ENCODE data around the gene KPNA1. TPM values are rescaled to one million over a fixed set of nuclear protein-coding genes. Genes with fewer than 3 reads are reported as not detected.

Gene KPNA1
- total and polyA plus RNA-seq, 11 donors = 13.5 to 127 (median 72.1) TPM

DNA sequence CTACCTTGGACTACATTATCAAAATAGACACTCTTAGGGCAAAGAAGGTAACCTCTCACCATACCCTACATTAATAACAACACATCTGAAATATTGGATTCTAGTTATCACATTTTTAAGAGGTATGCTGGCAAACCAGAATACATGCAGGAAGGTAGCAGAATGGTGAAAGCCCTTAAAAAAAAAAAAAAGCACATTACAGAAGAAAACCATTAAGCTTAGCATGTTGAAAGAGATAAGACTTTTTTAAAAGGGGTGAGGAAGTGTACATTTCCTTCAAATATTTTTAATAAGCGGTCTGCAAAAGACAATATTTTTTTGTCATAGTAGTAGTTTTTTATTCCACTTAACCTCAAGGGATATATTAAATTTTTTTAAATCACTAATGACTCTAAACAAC is 52.3 kb downstream of the KPNA1 start:
- Histone ChIP-seq H3K9me3 (no peaks in the 10 kb centered on the region), H3K36me3 (peaks cover 0 to 100% (median 74%) of the 10 kb centered on the region in 9 donors), H3K4me1 (no peaks in the 10 kb centered on the region), H3K27ac (no peak overlapping the region), H3K27me3 (no peaks in the 10 kb centered on the region), H3K4me3 (no peak overlapping the region)
- no peak for TF ChIP-seq POLR2A (IDR thresholded peaks at IDR 0.05)
- TF ChIP-seq, protein P1, sequence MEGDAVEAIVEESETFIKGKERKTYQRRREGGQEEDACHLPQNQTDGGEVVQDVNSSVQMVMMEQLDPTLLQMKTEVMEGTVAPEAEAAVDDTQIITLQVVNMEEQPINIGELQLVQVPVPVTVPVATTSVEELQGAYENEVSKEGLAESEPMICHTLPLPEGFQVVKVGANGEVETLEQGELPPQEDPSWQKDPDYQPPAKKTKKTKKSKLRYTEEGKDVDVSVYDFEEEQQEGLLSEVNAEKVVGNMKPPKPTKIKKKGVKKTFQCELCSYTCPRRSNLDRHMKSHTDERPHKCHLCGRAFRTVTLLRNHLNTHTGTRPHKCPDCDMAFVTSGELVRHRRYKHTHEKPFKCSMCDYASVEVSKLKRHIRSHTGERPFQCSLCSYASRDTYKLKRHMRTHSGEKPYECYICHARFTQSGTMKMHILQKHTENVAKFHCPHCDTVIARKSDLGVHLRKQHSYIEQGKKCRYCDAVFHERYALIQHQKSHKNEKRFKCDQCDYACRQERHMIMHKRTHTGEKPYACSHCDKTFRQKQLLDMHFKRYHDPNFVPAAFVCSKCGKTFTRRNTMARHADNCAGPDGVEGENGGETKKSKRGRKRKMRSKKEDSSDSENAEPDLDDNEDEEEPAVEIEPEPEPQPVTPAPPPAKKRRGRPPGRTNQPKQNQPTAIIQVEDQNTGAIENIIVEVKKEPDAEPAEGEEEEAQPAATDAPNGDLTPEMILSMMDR (IDR thresholded peaks at IDR 0.05) = no peak
- whole genome bisulfite sequencing, 4 donors = 79 to 94% (median 85%) methylated on average over 1 of the region's 1 CpG
- DNase-seq (no peak), ATAC-seq (no peak)
- intact Hi-C loops (cut with DNase I) = loop anchor here in 3 of 10 donors (5.0 to 10.0 kb wide), 3 partner anchors 92 to 220 kb away; partner anchors contain the start of gene PARP14 (in 1 of the 3)

DNA sequence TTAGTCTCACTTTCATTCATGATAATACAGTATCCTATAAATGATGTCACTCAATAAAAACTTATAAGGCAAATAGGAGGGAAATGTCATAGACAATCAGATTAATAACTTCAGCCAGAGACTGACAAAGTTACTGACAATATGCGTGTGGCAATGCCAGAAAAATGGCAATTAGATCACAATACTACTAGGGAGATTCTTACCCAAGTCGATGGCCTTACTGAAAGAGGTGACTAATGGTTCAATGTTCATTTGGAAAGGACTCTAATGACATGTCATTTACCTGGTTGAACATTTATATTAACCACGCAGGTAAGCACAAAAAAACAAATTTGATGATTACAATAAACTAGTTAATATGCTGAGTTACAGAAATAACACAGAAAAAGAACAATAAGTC is 52.9 kb downstream of the KPNA1 start:
- WGBS, 4 donors = 87 to 92% (median 87%) methylated on average over 3 of the region's 3 CpGs
- no peaks in the 10 kb centered on the region for H3K4me1 ChIP-seq
- DNase-seq (no peak), ATAC-seq (no peak)
- no peak overlapping the region for H3K4me3 ChIP-seq
- TF ChIP-seq POLR2A (IDR thresholded peaks at IDR 0.05) = no peak
- TF ChIP-seq, protein P1 (IDR thresholded peaks at IDR 0.05) = no peak
- H3K27me3 ChIP-seq = no peaks in the 10 kb centered on the region
- H3K27ac ChIP-seq = no peak overlapping the region
- intact Hi-C loops (cut with DNase I) = loop anchor here in 3 of 10 donors (5.0 to 10.0 kb wide), 3 partner anchors 93 to 220 kb away; partner anchors contain the start of gene PARP14 (in 1 of the 3)
- H3K9me3 ChIP-seq = no peaks in the 10 kb centered on the region
- peaks cover 0 to 100% (median 80%) of the 10 kb centered on the region in 9 donors for H3K36me3 ChIP-seq

DNA sequence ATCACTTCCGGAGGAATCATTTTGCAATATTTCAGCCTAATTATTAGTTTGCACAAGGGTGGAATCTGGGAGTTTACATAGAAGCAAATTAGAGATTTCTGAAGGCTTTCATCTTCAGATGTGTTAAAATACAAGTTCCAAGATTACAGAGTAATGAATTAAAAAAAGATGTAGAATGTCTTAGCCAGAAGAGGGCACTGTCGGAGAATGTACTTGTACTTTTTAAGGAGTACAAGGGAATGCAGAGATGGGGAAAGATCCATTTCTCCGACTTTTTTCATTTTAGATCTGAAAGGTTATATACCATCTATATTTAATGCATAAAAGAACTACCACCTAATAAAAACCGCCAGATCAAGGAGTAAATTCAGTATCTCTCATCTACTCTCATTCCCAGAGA is 55.7 kb downstream of the KPNA1 start:
- no peak for TF ChIP-seq POLR2A (IDR thresholded peaks at IDR 0.05)
- TF ChIP-seq, protein P1 (IDR thresholded peaks at IDR 0.05) = peak; percentile 5 to 61 (median 41)
- H3K4me1 ChIP-seq = no peaks in the 10 kb centered on the region
- DNase-seq (no peak), ATAC-seq (no peak)
- H3K36me3 ChIP-seq = peaks cover 0 to 97% (median 71%) of the 10 kb centered on the region in 9 donors
- WGBS, 4 donors = 64 to 73% (median 67%) methylated on average over 4 of the region's 4 CpGs
- no peaks in the 10 kb centered on the region for H3K27me3 ChIP-seq
- H3K27ac ChIP-seq = no peak overlapping the region
- H3K9me3 ChIP-seq = no peaks in the 10 kb centered on the region
- intact Hi-C loops (cut with DNase I) = loop anchor here in 6 of 10 donors (2.0 to 10.0 kb wide), 4 partner anchors 56 to 223 kb away; partner anchors contain the start of genes PARP14 (in 3 of the 6) and KPNA1 (in 2 of the 6)
- no peak overlapping the region for H3K4me3 ChIP-seq

DNA sequence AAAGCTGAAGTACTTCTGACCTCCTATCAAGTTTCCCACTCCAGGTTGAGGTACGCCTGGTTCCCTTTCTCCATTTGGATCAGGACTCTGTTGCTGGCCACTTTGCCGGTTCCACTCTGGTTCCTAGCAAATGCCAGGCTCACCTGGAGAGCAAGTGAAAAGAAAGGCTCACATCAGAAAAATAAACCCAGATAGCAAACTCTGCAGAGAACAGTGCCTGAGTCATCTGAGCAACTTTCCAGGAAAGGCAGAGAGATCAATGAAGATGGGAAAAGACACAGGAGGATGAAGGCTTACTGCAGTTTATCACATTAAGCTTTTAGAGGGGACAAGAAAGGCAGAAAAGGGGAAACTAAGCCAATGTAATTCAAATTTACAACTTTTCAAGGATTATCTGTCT is 57.0 kb downstream of the KPNA1 start:
- ATAC-seq = no peak
- intact Hi-C loops (cut with DNase I) = loop anchor here in 6 of 10 donors (2.0 to 10.0 kb wide), 5 partner anchors 57 to 225 kb away; partner anchors contain the start of genes PARP14 (in 4 of the 6) and KPNA1 (in 2 of the 6)
- H3K36me3 ChIP-seq = peaks cover 0 to 97% (median 72%) of the 10 kb centered on the region in 9 donors

More for the DNA sequence above, 57.0 kb downstream of the KPNA1 start:
- WGBS, 4 donors = 91 to 95% (median 93%) methylated on average over 2 of the region's 2 CpGs
- no peak overlapping the region for H3K4me3 ChIP-seq
- H3K27me3 ChIP-seq = no peaks in the 10 kb centered on the region
- no peak for TF ChIP-seq POLR2A (IDR thresholded peaks at IDR 0.05)
- TF ChIP-seq, protein P1 (IDR thresholded peaks at IDR 0.05) = no peak
- DNase-seq = no peak
- H3K9me3 ChIP-seq = no peaks in the 10 kb centered on the region
- no peaks in the 10 kb centered on the region for H3K4me1 ChIP-seq
- no peak overlapping the region for H3K27ac ChIP-seq

All from heart left ventricle (tissue), 16 donors.